OCI-LY7 (cell line): ENCODE data around the gene FAM120B. TPM values are rescaled to one million over a fixed set of nuclear protein-coding genes. Genes with fewer than 3 reads are reported as not detected.
A peak's percentile ranks its signal among the peaks of the same experiment; 100 is the strongest.

Experiments
- BruUV-seq: library from RNA; stranded (reverse); fragments of 400-500 nt; replicated peaks from 2 replicates; lab custom pipeline; 2021; lab: Mats Ljungman, UMichigan
- CTCF ChIA-PET: fragments of 300-600 bp; sonication (Branson Sonifier 250); formaldehyde crosslinking; loops from one replicate; lab custom pipeline; 2022; ENCODE audit warnings: antibody characterized with exemption; ENCODE audit not compliant: unreplicated experiment; lab: Charles Lee
- POLR2A ChIA-PET: fragments of 300-600 bp; sonication (Branson Sonifier 250); formaldehyde crosslinking; loops from one replicate; lab custom pipeline; 2022; ENCODE audit warnings: antibody characterized with exemption; lab: Charles Lee
- DNase-seq: peaks from one replicate; pipeline ENCODE4 v3.0.0-alpha.2; 2015; ENCODE audit warnings: low spot score
- H2AFZ ChIP-seq: fragments of 200-600 bp; sonication (generic), shearing (Covaris generic); 2 replicates; pipeline ENCODE4 v1.6.1; 2014; ENCODE audit warnings: mild to moderate bottlenecking, antibody characterized with exemption, low read length, moderate library complexity
- H3K27ac ChIP-seq: fragments of 200-600 bp; sonication (generic); 2 replicates; pipeline ENCODE4 v1.5.1; 2014; ENCODE audit warnings: mixed run types, low read depth, mild to moderate bottlenecking, moderate library complexity, low read length, inconsistent platforms; ENCODE audit not compliant: poor library complexity, severe bottlenecking
- H3K36me3 ChIP-seq: fragments of 200-600 bp; sonication (generic); 2 replicates; pipeline ENCODE4 v1.6.1; 2014; ENCODE audit warnings: mild to moderate bottlenecking, antibody characterized with exemption, low read length, moderate library complexity, mixed read lengths; ENCODE audit not compliant: insufficient read depth
- H3K4me1 ChIP-seq: fragments of 200-600 bp; sonication (generic); 2 replicates; pipeline ENCODE4 v1.5.1; 2014; ENCODE audit warnings: mild to moderate bottlenecking, low read length; ENCODE audit not compliant: insufficient read depth, poor library complexity, severe bottlenecking
- H3K4me2 ChIP-seq: fragments of 200-600 bp; sonication (generic); 2 replicates; pipeline ENCODE4 v1.6.1; 2014; ENCODE audit warnings: mild to moderate bottlenecking, low read length
- H3K4me3 ChIP-seq: fragments of 200-600 bp; sonication (generic); 2 replicates; pipeline ENCODE4 v1.5.1; 2014; ENCODE audit warnings: mild to moderate bottlenecking, low read depth, low read length; ENCODE audit not compliant: poor library complexity, severe bottlenecking
- H3K79me2 ChIP-seq: fragments of 200-600 bp; sonication (generic); 2 replicates; pipeline ENCODE4 v1.6.1; 2016; ENCODE audit warnings: low read depth, mild to moderate bottlenecking, low read length, moderate library complexity, mixed read lengths; ENCODE audit not compliant: insufficient read depth
- H3K9me2 ChIP-seq: fragments of 200-600 bp; sonication (generic); 2 replicates; pipeline ENCODE4 v1.6.1; 2016; ENCODE audit warnings: mild to moderate bottlenecking, low read length, mixed read lengths; ENCODE audit not compliant: insufficient read depth
- H3K9me3 ChIP-seq: fragments of 200-600 bp; sonication (generic); 2 replicates; pipeline ENCODE4 v1.6.1; 2014; ENCODE audit warnings: mild to moderate bottlenecking, mixed run types, low read length, mixed read lengths
- H4K20me1 ChIP-seq: fragments of 200-600 bp; sonication (generic); 2 replicates; pipeline ENCODE4 v1.6.1; 2014; ENCODE audit warnings: mild to moderate bottlenecking, antibody characterized with exemption, low read length, moderate library complexity, mixed read lengths; ENCODE audit not compliant: insufficient read depth
- CTCF ChIP-seq: fragments of 200-600 bp; sonication (generic); conservative IDR thresholded peaks from 2 replicates; pipeline ENCODE4 v1.5.1; 2014; ENCODE audit warnings: mild to moderate bottlenecking, antibody characterized with exemption, low read length, moderate library complexity, mixed read lengths
- EZH2phosphoT487 ChIP-seq: fragments of 200-600 bp; sonication (generic); IDR thresholded peaks from 2 replicates; pipeline ENCODE4 v1.6.1; 2018; ENCODE audit warnings: low read depth, borderline replicate concordance, mild to moderate bottlenecking, mixed run types, antibody characterized with exemption, low read length, moderate library complexity, mixed read lengths
- intact Hi-C: fragments of 100-400 bp; cut with micrococcal nuclease; formaldehyde crosslinking; loops from one replicate; pipeline ENCODE4 v1.10.0; 2022; ENCODE audit not compliant: unreplicated experiment
- total RNA-seq, 2 experiments: library from RNA; depleted of rRNA in 1 of 2; stranded (reverse); fragments of >200 nt in 1 of 2; shearing (Covaris generic) in 1 of 2; gene quantifications; 2 replicates each; pipeline ENCODE4 v1.2.3, GENCODE V29; 2014 to 2022

FAM120B gene
- total RNA-seq, 2 experiments from 2014 or later, result 12.8 to 32.9 TPM

- ChIA-PET CTCF (no interaction called here), POLR2A (no interaction called here)
- Histone ChIP-seq H3K4me3 (no peak overlapping the region), H3K36me3 (peaks cover 20% of the 10 kb centered on the region; the same call in 1 of the 2 replicates), H3K4me2 (no peak overlapping the region), H3K79me2 (no peaks in the 10 kb centered on the region), H3K4me1 (no peaks in the 10 kb centered on the region), H3K27ac (no peak overlapping the region), H3K9me2 (no peaks in the 10 kb centered on the region), H4K20me1 (no peaks in the 10 kb centered on the region), H2AFZ (no peak overlapping the region), H3K9me3 (no peaks in the 10 kb centered on the region)
- TF ChIP-seq CTCF (no peak), EZH2phosphoT487 (no peak)
- no peak for DNase-seq
- intact Hi-C loops, result no loop called here
- no TSS peak for BruUV-seq
These were observed 62.0 kb downstream of the FAM120B start for GRCh38 chr6:170368544-170368943.

DNA sequence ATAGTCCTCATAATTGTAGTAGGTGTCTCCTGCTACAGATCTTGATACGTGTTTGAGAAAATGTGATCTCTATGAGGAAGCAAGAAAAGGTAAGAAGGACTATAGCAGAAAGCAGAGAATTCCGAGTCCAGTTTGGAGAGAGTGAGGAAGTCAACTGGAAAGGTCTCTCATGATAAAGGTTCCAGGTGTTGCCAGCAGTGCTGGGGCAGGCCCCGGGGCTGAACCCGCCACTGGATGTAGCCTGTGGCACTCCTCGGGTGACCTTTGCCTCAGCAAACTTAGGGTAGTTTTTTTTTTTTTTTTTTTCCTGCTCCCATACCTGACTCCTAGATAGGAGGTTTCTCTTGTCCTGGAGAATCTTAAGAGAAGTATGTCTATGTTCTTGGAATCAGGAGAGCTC, 62.8 kb downstream of the FAM120B start:
- Histone ChIP-seq H3K4me3 (no peak overlapping the region), H4K20me1 (no peaks in the 10 kb centered on the region), H2AFZ (no peak overlapping the region), H3K79me2 (no peaks in the 10 kb centered on the region), H3K9me3 (no peaks in the 10 kb centered on the region), H3K9me2 (no peaks in the 10 kb centered on the region), H3K27ac (no peak overlapping the region), H3K36me3 (peaks cover 20% of the 10 kb centered on the region; the same call in 1 of the 2 replicates), H3K4me1 (no peaks in the 10 kb centered on the region), H3K4me2 (no peak overlapping the region)
- TSS peak; percentile 11 for BruUV-seq
- no peak for DNase-seq
- no peak for TF ChIP-seq CTCF
- ChIA-PET CTCF (no interaction called here), POLR2A (interaction anchor here (0.6 kb wide), 1 partner anchor 55 kb away, joined by 4 read pairs; no protein-coding TSS in a partner anchor)
- intact Hi-C loops, result no loop called here

GRCh38 chr6:170370416-170370815, 63.9 kb downstream of the FAM120B start:
- no peaks in the 10 kb centered on the region for H4K20me1 ChIP-seq
- peaks cover 10% of the 10 kb centered on the region; the same call in 1 of the 2 replicates for H3K36me3 ChIP-seq
- H3K79me2 ChIP-seq, result no peaks in the 10 kb centered on the region
- no peaks in the 10 kb centered on the region for H3K9me2 ChIP-seq
- no TSS peak for BruUV-seq
- no peak for DNase-seq
- no peaks in the 10 kb centered on the region for H3K9me3 ChIP-seq
- POLR2A ChIA-PET, result no interaction called here
- no peak overlapping the region for H3K4me3 ChIP-seq
- no peak overlapping the region for H3K27ac ChIP-seq
- intact Hi-C loops, result no loop called here
- CTCF ChIA-PET, result no interaction called here
- no peak overlapping the region for H2AFZ ChIP-seq
- H3K4me1 ChIP-seq, result no peaks in the 10 kb centered on the region
- TF ChIP-seq EZH2phosphoT487 (no peak), CTCF (no peak)
- H3K4me2 ChIP-seq, result no peak overlapping the region
